OCI-LY7 (cell line): ENCODE results near the gene SGMS1. TPM values are rescaled to one million over a fixed set of nuclear protein-coding genes. Genes with fewer than 3 reads are reported as not detected.

Experiments used
- BruUV-seq: library from RNA; stranded (reverse); fragments of 400-500 nt; replicated peaks from 2 replicates; lab custom pipeline; 2021; lab: Mats Ljungman, UMichigan
- CTCF ChIA-PET: fragments of 300-600 bp; sonication (Branson Sonifier 250); formaldehyde crosslinking; loops from one replicate; lab custom pipeline; 2022; ENCODE audit warnings: antibody characterized with exemption; ENCODE audit not compliant: unreplicated experiment; lab: Charles Lee
- POLR2A ChIA-PET: fragments of 300-600 bp; sonication (Branson Sonifier 250); formaldehyde crosslinking; loops from one replicate; lab custom pipeline; 2022; ENCODE audit warnings: antibody characterized with exemption; lab: Charles Lee
- DNase-seq: peaks from one replicate; pipeline ENCODE4 v3.0.0-alpha.2; 2015; ENCODE audit warnings: low spot score
- H2AFZ ChIP-seq: fragments of 200-600 bp; sonication (generic), shearing (Covaris generic); 2 replicates; pipeline ENCODE4 v1.6.1; 2014; ENCODE audit warnings: mild to moderate bottlenecking, antibody characterized with exemption, low read length, moderate library complexity
- H3K27ac ChIP-seq: fragments of 200-600 bp; sonication (generic); 2 replicates; pipeline ENCODE4 v1.5.1; 2014; ENCODE audit warnings: mixed run types, low read depth, mild to moderate bottlenecking, moderate library complexity, low read length, inconsistent platforms; ENCODE audit not compliant: poor library complexity, severe bottlenecking
- H3K36me3 ChIP-seq: fragments of 200-600 bp; sonication (generic); 2 replicates; pipeline ENCODE4 v1.6.1; 2014; ENCODE audit warnings: mild to moderate bottlenecking, antibody characterized with exemption, low read length, moderate library complexity, mixed read lengths; ENCODE audit not compliant: insufficient read depth
- H3K4me1 ChIP-seq: fragments of 200-600 bp; sonication (generic); 2 replicates; pipeline ENCODE4 v1.5.1; 2014; ENCODE audit warnings: mild to moderate bottlenecking, low read length; ENCODE audit not compliant: insufficient read depth, poor library complexity, severe bottlenecking
- H3K4me2 ChIP-seq: fragments of 200-600 bp; sonication (generic); 2 replicates; pipeline ENCODE4 v1.6.1; 2014; ENCODE audit warnings: mild to moderate bottlenecking, low read length
- H3K4me3 ChIP-seq: fragments of 200-600 bp; sonication (generic); 2 replicates; pipeline ENCODE4 v1.5.1; 2014; ENCODE audit warnings: mild to moderate bottlenecking, low read depth, low read length; ENCODE audit not compliant: poor library complexity, severe bottlenecking
- H3K79me2 ChIP-seq: fragments of 200-600 bp; sonication (generic); 2 replicates; pipeline ENCODE4 v1.6.1; 2016; ENCODE audit warnings: low read depth, mild to moderate bottlenecking, low read length, moderate library complexity, mixed read lengths; ENCODE audit not compliant: insufficient read depth
- H3K9me2 ChIP-seq: fragments of 200-600 bp; sonication (generic); 2 replicates; pipeline ENCODE4 v1.6.1; 2016; ENCODE audit warnings: mild to moderate bottlenecking, low read length, mixed read lengths; ENCODE audit not compliant: insufficient read depth
- H3K9me3 ChIP-seq: fragments of 200-600 bp; sonication (generic); 2 replicates; pipeline ENCODE4 v1.6.1; 2014; ENCODE audit warnings: mild to moderate bottlenecking, mixed run types, low read length, mixed read lengths
- H4K20me1 ChIP-seq: fragments of 200-600 bp; sonication (generic); 2 replicates; pipeline ENCODE4 v1.6.1; 2014; ENCODE audit warnings: mild to moderate bottlenecking, antibody characterized with exemption, low read length, moderate library complexity, mixed read lengths; ENCODE audit not compliant: insufficient read depth
- CTCF ChIP-seq: fragments of 200-600 bp; sonication (generic); conservative IDR thresholded peaks from 2 replicates; pipeline ENCODE4 v1.5.1; 2014; ENCODE audit warnings: mild to moderate bottlenecking, antibody characterized with exemption, low read length, moderate library complexity, mixed read lengths
- EZH2phosphoT487 ChIP-seq: fragments of 200-600 bp; sonication (generic); IDR thresholded peaks from 2 replicates; pipeline ENCODE4 v1.6.1; 2018; ENCODE audit warnings: low read depth, borderline replicate concordance, mild to moderate bottlenecking, mixed run types, antibody characterized with exemption, low read length, moderate library complexity, mixed read lengths
- intact Hi-C: fragments of 100-400 bp; cut with micrococcal nuclease; formaldehyde crosslinking; loops from one replicate; pipeline ENCODE4 v1.10.0; 2022; ENCODE audit not compliant: unreplicated experiment
- total RNA-seq, 2 experiments: library from RNA; depleted of rRNA in 1 of 2; stranded (reverse); fragments of >200 nt in 1 of 2; shearing (Covaris generic) in 1 of 2; gene quantifications; 2 replicates each; pipeline ENCODE4 v1.2.3, GENCODE V29; 2014 to 2022

SGMS1 gene
- total RNA-seq, 2 experiments from 2014 or later, result 45.4 to 57.5 TPM

- DNase-seq, result no peak
- Histone ChIP-seq H3K4me1 (peaks cover 14% of the 10 kb centered on the region), H3K9me2 (no peaks in the 10 kb centered on the region), H3K27ac (no peak overlapping the region), H3K9me3 (no peaks in the 10 kb centered on the region), H3K4me2 (no peak overlapping the region), H2AFZ (no peak overlapping the region), H3K4me3 (no peak overlapping the region), H4K20me1 (no peaks in the 10 kb centered on the region), H3K36me3 (no peaks in the 10 kb centered on the region; the same call in 1 of the 2 replicates), H3K79me2 (peaks cover 24% of the 10 kb centered on the region; the same call in 1 of the 2 replicates)
- BruUV-seq, result no TSS peak
- ChIA-PET POLR2A (interaction anchor here (0.6 kb wide), 1 partner anchor 9 kb away, joined by 4 read pairs; no protein-coding TSS in a partner anchor), CTCF (no interaction called here)
- intact Hi-C loops, result no loop called here
- TF ChIP-seq EZH2phosphoT487, result no peak
- no peak for TF ChIP-seq CTCF
Measured at GRCh38 chr10:50574931-50575330, 48.8 kb downstream of the SGMS1 start.

GRCh38 chr10:50574305-50574704, 49.5 kb downstream of the SGMS1 start:
- BruUV-seq, result no TSS peak
- POLR2A ChIA-PET, result interaction anchor here (0.6 kb wide), 1 partner anchor 9 kb away, joined by 4 read pairs; no protein-coding TSS in a partner anchor

More at GRCh38 chr10:50574305-50574704, 49.5 kb downstream of the SGMS1 start:
- Histone ChIP-seq H3K27ac (no peak overlapping the region), H3K4me1 (peaks cover 14% of the 10 kb centered on the region), H3K9me2 (no peaks in the 10 kb centered on the region), H3K4me2 (no peak overlapping the region), H3K36me3 (no peaks in the 10 kb centered on the region; the same call in 1 of the 2 replicates), H3K4me3 (no peak overlapping the region), H3K9me3 (no peaks in the 10 kb centered on the region), H3K79me2 (peaks cover 24% of the 10 kb centered on the region; the same call in 1 of the 2 replicates), H2AFZ (no peak overlapping the region), H4K20me1 (no peaks in the 10 kb centered on the region)
- CTCF ChIA-PET, result no interaction called here
- DNase-seq, result no peak
- TF ChIP-seq CTCF (peak; percentile 47), EZH2phosphoT487 (no peak)
- intact Hi-C loops, result no loop called here
